K562 (cell line): ENCODE measurements around the gene ABCA1. TPM values are rescaled to one million over a fixed set of nuclear protein-coding genes. Genes with fewer than 3 reads are reported as not detected.

Experiments used
- ATAC-seq: fragments of 200-7000 bp; cut with Tn5 transposase; 3 replicates; pipeline ENCODE4 v1.9.1; 2020; ENCODE audit warnings: moderate library complexity
- BruUV-seq: library from RNA; stranded (reverse); fragments of 400-500 nt; replicated peaks from 2 replicates; lab custom pipeline; 2021; lab: Mats Ljungman, UMichigan
- CTCF ChIA-PET: fragments of 300-600 bp; formaldehyde crosslinking; extraction: SDS; loops from one replicate; lab custom pipeline; 2021; ENCODE audit warnings: low intra/inter-chr PET ratio; lab: Yijun Ruan, JAX
- POLR2A ChIA-PET: fragments of 300-600, 350-650 bp; sonication (Branson Sonifier 250); formaldehyde crosslinking; extraction: SDS; loops from one replicate; lab custom pipeline; 2021; ENCODE audit warnings: antibody characterized with exemption, inconsistent platforms; lab: Yijun Ruan, JAX
- DNase-seq, 4 experiments: peaks; one replicate each; pipeline versions ENCODE4 v3.0.0 to v3.0.0-alpha.2; 2011 to 2018; ENCODE audit warnings: low spot score in 3 of 4, mixed read lengths in 3 of 4; ENCODE audit errors: extremely low read depth in 1 of 4
- FAIRE-seq: peaks from 2 replicates; lab custom pipeline; 2011; peaks lifted over from hg19 to GRCh38; lab: Jason Lieb, UNC
- H2AFZ ChIP-seq: 2 replicates; pipeline ENCODE4 v1.6.0; 2011; ENCODE audit warnings: low read depth, low read length, control low read depth, inconsistent platforms
- H3K27ac ChIP-seq: fragments of 200-600 bp; 3 replicates; pipeline ENCODE4 v1.8.0; 2011; ENCODE audit warnings: low read depth, mild to moderate bottlenecking, control low read depth, inconsistent platforms, low read length, moderate library complexity, mixed read lengths; ENCODE audit errors: extremely low read depth
- H3K27me3 ChIP-seq, 2 experiments: fragments of 300-600 bp in 1 of 2; 2 replicates in 1 of 2; 3 replicates in 1 of 2; pipeline versions ENCODE4 v1.6.0 to v1.8.0; 2011; ENCODE audit warnings: inconsistent platforms in 2 of 2, low read length in 2 of 2, mild to moderate bottlenecking in 1 of 2, mixed read lengths in 1 of 2, moderate library complexity in 1 of 2; ENCODE audit not compliant: control insufficient read depth in 2 of 2, insufficient read depth in 2 of 2
- H3K36me3 ChIP-seq: fragments of 300-600 bp; 3 replicates; pipeline ENCODE4 v1.8.0; 2011; ENCODE audit warnings: mild to moderate bottlenecking, low read length, inconsistent platforms; ENCODE audit not compliant: control insufficient read depth, insufficient read depth
- H3K4me1 ChIP-seq, 2 experiments: fragments of 200-600 bp in 1 of 2; replicated peaks in 1 of 2; 2 replicates in 1 of 2; 3 replicates in 1 of 2; pipeline versions ENCODE4 v1.5.1 to v1.8.0; 2011; ENCODE audit warnings: inconsistent platforms in 2 of 2, low read length in 2 of 2, mild to moderate bottlenecking in 1 of 2, mixed read lengths in 1 of 2, moderate library complexity in 1 of 2; ENCODE audit not compliant: control insufficient read depth in 2 of 2, insufficient read depth in 2 of 2
- H3K4me2 ChIP-seq: 2 replicates; pipeline ENCODE4 v1.6.1; 2011; ENCODE audit warnings: low read length, control low read depth, inconsistent platforms, mixed read lengths; ENCODE audit not compliant: insufficient read depth
- H3K4me3 ChIP-seq: fragments of 200-600 bp; sonication (generic), shearing (Covaris generic); 2 replicates; pipeline ENCODE4 v1.5.1; 2016; ENCODE audit warnings: control low read depth, inconsistent platforms
- H3K79me2 ChIP-seq: fragments of 200-600 bp; 3 replicates; pipeline ENCODE4 v1.8.0; 2011; ENCODE audit warnings: low read length, inconsistent platforms; ENCODE audit not compliant: control insufficient read depth, insufficient read depth
- H3K9ac ChIP-seq, 2 experiments: 2 replicates each; pipeline versions ENCODE4 v1.6.0 to v1.6.1; 2011; ENCODE audit warnings: low read depth in 2 of 2, low read length in 2 of 2, control low read depth in 1 of 2, inconsistent platforms in 1 of 2, mild to moderate bottlenecking in 1 of 2, mixed read lengths in 1 of 2; ENCODE audit not compliant: insufficient read depth in 1 of 2
- H3K9me1 ChIP-seq: one replicate; pipeline ENCODE4 v1.6.0; 2011; ENCODE audit warnings: inconsistent platforms, mild to moderate bottlenecking, low read length, moderate library complexity; ENCODE audit not compliant: control insufficient read depth, insufficient read depth
- H3K9me3 ChIP-seq: replicated peaks from 2 replicates; pipeline ENCODE4 v1.5.1; 2011; ENCODE audit warnings: low read depth, low read length, inconsistent platforms; ENCODE audit not compliant: control insufficient read depth, insufficient read depth
- H4K20me1 ChIP-seq: replicated peaks from 2 replicates; pipeline ENCODE4 v1.6.1; 2011; ENCODE audit warnings: low read length, inconsistent platforms, mixed read lengths; ENCODE audit not compliant: control insufficient read depth, insufficient read depth
- ATF7 ChIP-seq: fragments of 450-650 bp; IDR thresholded peaks from 2 replicates; pipeline ENCODE4 v1.7.1; 2014; ENCODE audit warnings: mild to moderate bottlenecking, moderate library complexity
- CBX8 ChIP-seq: fragments of 200-600 bp; sonication (generic); IDR thresholded peaks from 2 replicates; pipeline ENCODE4 v1.6.1; 2012; ENCODE audit warnings: borderline replicate concordance, mixed run types, low read depth, mild to moderate bottlenecking, moderate library complexity, mixed read lengths, low read length, control low read depth, inconsistent platforms; ENCODE audit not compliant: poor library complexity, severe bottlenecking; ENCODE audit errors: extremely low read depth
- CEBPG ChIP-seq, 3 experiments: fragments of 200-800 bp in 1 of 3; sonication (Bioruptor generic) in 1 of 3; sonication (generic) in 1 of 3; formaldehyde crosslinking in 1 of 3; IDR thresholded peaks in 2 of 3; conservative IDR thresholded peaks in 1 of 3; 2 replicates each; pipeline versions ENCODE4 v1.6.1 to v1.8.0; 2016 to 2022; ENCODE audit warnings: missing compliant biosample characterization in 2 of 3, missing genetic modification characterization in 2 of 3, mild to moderate bottlenecking in 1 of 3, missing genetic modification reagents in 1 of 3
- CTBP1 ChIP-seq: fragments of 450-650 bp; IDR thresholded peaks from 2 replicates; pipeline ENCODE4 v1.6.1; 2016; ENCODE audit warnings: borderline replicate concordance
- DPF2 ChIP-seq: fragments of 450-650 bp; IDR thresholded peaks from 2 replicates; pipeline ENCODE4 v1.6.1; 2016
- MEF2A ChIP-seq: IDR thresholded peaks from 2 replicates; pipeline ENCODE4 v1.6.1; 2011; ENCODE audit warnings: low read depth, mild to moderate bottlenecking, low read length, moderate library complexity; ENCODE audit not compliant: control insufficient read depth
- NRF1 ChIP-seq, 2 experiments: fragments of 450-650 bp; IDR thresholded peaks in 1 of 2; conservative IDR thresholded peaks in 1 of 2; 2 replicates each; pipeline ENCODE4 v1.6.1; 2014; ENCODE audit warnings: mild to moderate bottlenecking in 2 of 2
- RBM17 ChIP-seq: fragments of 200-400 bp; formaldehyde crosslinking; IDR thresholded peaks from 2 replicates; pipeline ENCODE4 v1.6.1; 2017; ENCODE audit warnings: low read depth, mild to moderate bottlenecking, low read length, borderline replicate concordance
- SPI1 ChIP-seq: IDR thresholded peaks from 2 replicates; pipeline ENCODE4 v1.6.1; 2011; ENCODE audit warnings: low read depth, low read length, control low read depth, borderline replicate concordance
- ZNF175 ChIP-seq: fragments of 200-800 bp; sonication (Bioruptor generic); IDR thresholded peaks from 2 replicates; pipeline ENCODE4 v1.6.1; 2016; ENCODE audit warnings: low read depth, mild to moderate bottlenecking, missing genetic modification characterization, missing compliant biosample characterization
- ZNF197 ChIP-seq: fragments of 200-800 bp; sonication (Bioruptor generic); IDR thresholded peaks from 2 replicates; pipeline ENCODE4 v1.6.1; 2016; ENCODE audit warnings: low read depth, missing genetic modification characterization, missing compliant biosample characterization
- ZNF384 ChIP-seq: IDR thresholded peaks from 2 replicates; pipeline ENCODE4 v1.6.1; 2012; ENCODE audit warnings: low read depth, low read length, improper control_type of control experiment
- ZNF431 ChIP-seq: sonication (generic); formaldehyde crosslinking; IDR thresholded peaks from 2 replicates; pipeline ENCODE4 v1.8.0; 2022; ENCODE audit warnings: mild to moderate bottlenecking, missing genetic modification reagents
- ZNF445 ChIP-seq: fragments of 250-450 bp; sonication (Bioruptor Pico); IDR thresholded peaks from 2 replicates; pipeline ENCODE4 v1.4.0; 2020; ENCODE audit warnings: low read depth, mild to moderate bottlenecking, moderate library complexity
- ZNF766 ChIP-seq: fragments of 200-800 bp; sonication (Bioruptor generic); conservative IDR thresholded peaks from 2 replicates; pipeline ENCODE4 v1.6.1; 2016; ENCODE audit warnings: missing genetic modification characterization, missing compliant biosample characterization
- WGBS: fragments of 100-300 bp; shearing (Covaris generic); methylation state at CpG from one replicate; pipeline ENCODE4 v1.1.6; 2016; ENCODE audit warnings: low coverage, mixed read lengths; ENCODE audit not compliant: insufficient coverage; ENCODE audit errors: missing lambda C conversion rate; 5-methylcytosine and 5-hydroxymethylcytosine counted together
- in situ Hi-C: fragments of 300-500 bp; cut with MboI; formaldehyde crosslinking; loops from 4 replicates; pipeline ENCODE4 v1.15.0; 2018; ENCODE audit warnings: inconsistent platforms, mixed read lengths
- intact Hi-C: fragments of 100-400 bp; cut with micrococcal nuclease; formaldehyde crosslinking; loops from 2 replicates; pipeline ENCODE4 v1.14.2; 2022
- polyA plus RNA-seq, 8 experiments: library from polyadenylated mRNA; depleted of rRNA in 4 of 8; stranded (reverse) in 5 of 8; unstranded in 3 of 8; fragments of >200 nt; fragmentation: Nextera tagmentation in 2 of 8; fragmentation: Illumina TruSeq in 1 of 8; extraction: Ambion mirVana in 2 of 8; extraction: Trizol in 1 of 8; gene quantifications; 2 replicates each; pipeline versions ENCODE4 v1.2.1 to v1.2.3, GENCODE V29; 2011 to 2014; ENCODE audit warnings: inconsistent platforms in 1 of 8, missing spikeins in 1 of 8
- total RNA-seq, 7 experiments: library from RNA; depleted of rRNA in 6 of 7; stranded (reverse); fragments of >200 nt in 6 of 7; fragmentation: Illumina TruSeq in 2 of 7; extraction: Trizol in 2 of 7; gene quantifications; 2 replicates each; pipeline versions ENCODE4 v1.2.1 to v1.2.3, GENCODE V29; 2011 to 2021; ENCODE audit warnings: low replicate concordance in 1 of 7

Gene ABCA1
- total and polyA plus RNA-seq, 9 of the 15 experiments (the other 6 are each of a cell fraction or from before 2014, with no cell fraction given) = under 0.01 to 0.18 (median 0.02) TPM; not detected in 5

GRCh38 chr9:104775976-104776375, 152.0 kb downstream of the ABCA1 start:
- no TSS peak for BruUV-seq
- POLR2A ChIA-PET = interaction anchor here (0.8 to 1.0 kb wide), 3 partner anchors 12 to 28 kb away, joined by 3 to 4 read pairs (median 4); partner anchors contain the start of gene NIPSNAP3B
- FAIRE-seq = no peak

GRCh38 chr9:104775574-104775936, 152.4 kb downstream of the ABCA1 start:
- H3K4me2 ChIP-seq = peak overlapping the region; percentile 64; the same call in 1 of the 2 replicates
- ATAC-seq = peak; percentile 25
- BruUV-seq = no TSS peak
- no peak overlapping the region for H3K4me3 ChIP-seq
- H3K4me1 ChIP-seq = peaks cover 9 to 22% of the 10 kb centered on the region in 2 experiments
- H2AFZ ChIP-seq = peak overlapping the region; percentile 80; the same call in 1 of the 2 replicates
- H3K9me3 ChIP-seq = no peaks in the 10 kb centered on the region
- no peak overlapping the region; a peak in 1 of 4 replicates for H3K9ac ChIP-seq
- no peaks in the 10 kb centered on the region; the same call in 2 of the 3 replicates for H3K36me3 ChIP-seq
- intact Hi-C loops = loop anchor here (2.0 kb wide), 1 partner anchor 29 kb away; the partner anchor contains the start of gene NIPSNAP3A
- in situ Hi-C loops = no loop called here
- no peaks in the 10 kb centered on the region for H3K27me3 ChIP-seq
- H3K27ac ChIP-seq = peak overlapping the region; percentile 79
- ChIA-PET CTCF (no interaction called here), POLR2A (interaction anchor here (0.8 to 1.0 kb wide), 3 partner anchors 12 to 27 kb away, joined by 3 to 4 read pairs (median 4); partner anchors contain the start of gene NIPSNAP3B)
- FAIRE-seq = no peak
- H3K9me1 ChIP-seq = no peaks in the 10 kb centered on the region
- no peak for DNase-seq
- H3K79me2 ChIP-seq = no peaks in the 10 kb centered on the region
- no peaks in the 10 kb centered on the region for H4K20me1 ChIP-seq
- TF ChIP-seq NRF1 (conservative IDR thresholded peaks at IDR 0.05 in 1 of 2, IDR thresholded peaks at IDR 0.05 in 1 of 2) = no peak
- 0 out of 2 replicates have a peak, but pooled peaks have one; percentile 7 for TF ChIP-seq ATF7
- TF ChIP-seq ZNF175 (CRISPR knock-in tag) = 0 out of 2 replicates have a peak, but pooled peaks have one; percentile 10
- no peak for TF ChIP-seq ZNF384
- TF ChIP-seq ZNF766 (CRISPR knock-in tag) = 0 out of 2 replicates have a peak, but pooled peaks have one; percentile 14
- TF ChIP-seq ZNF431 (CRISPR knock-in tag) = peak; percentile 38; the same call in 1 of the 2 replicates
- peak; percentile 13; the same call in 1 of the 2 replicates for TF ChIP-seq ZNF197 (CRISPR knock-in tag)
- peak; percentile 10; the same call in 1 of the 2 replicates for TF ChIP-seq DPF2
- 0 out of 2 replicates have a peak, but pooled peaks have one; percentile 4 for TF ChIP-seq CTBP1
- TF ChIP-seq MEF2A = no peak
- TF ChIP-seq CBX8 = no peak
- TF ChIP-seq SPI1 = 0 out of 2 replicates have a peak, but pooled peaks have one; percentile 11
- no peak for TF ChIP-seq RBM17

More at GRCh38 chr9:104775976-104776375, 152.0 kb downstream of the ABCA1 start:
- WGBS = 79% methylated on average over 2 of the region's 2 CpGs
- ATAC-seq (no peak), DNase-seq (no peak)
- no peak overlapping the region for H3K9ac ChIP-seq
- TF ChIP-seq CEBPG (CRISPR knock-in tag; IDR thresholded peaks at IDR 0.05) = 0 out of 2 replicates have a peak, but pooled peaks have one; percentile 2
- no peak for TF ChIP-seq CEBPG (tag; conservative IDR thresholded peaks at IDR 0.05 in 1 of 2, IDR thresholded peaks at IDR 0.05 in 1 of 2)
- no peak for TF ChIP-seq ZNF445 (CRISPR knock-in tag)
- H4K20me1 ChIP-seq = no peaks in the 10 kb centered on the region
- intact Hi-C loops = loop anchor here (2.0 kb wide), 1 partner anchor 29 kb away; the partner anchor contains the start of gene NIPSNAP3A
- no peak overlapping the region; the same call in 1 of the 2 replicates for H3K4me2 ChIP-seq
- H3K4me1 ChIP-seq = peaks cover 9 to 22% of the 10 kb centered on the region in 2 experiments
- no peak overlapping the region for H2AFZ ChIP-seq
- H3K4me3 ChIP-seq = no peak overlapping the region
- peak overlapping the region; percentile 79; the same call in 2 of the 3 replicates for H3K27ac ChIP-seq
- no peaks in the 10 kb centered on the region for H3K79me2 ChIP-seq
- no peaks in the 10 kb centered on the region for H3K27me3 ChIP-seq
- CTCF ChIA-PET = no interaction called here
- H3K9me3 ChIP-seq = no peaks in the 10 kb centered on the region
- no peaks in the 10 kb centered on the region for H3K9me1 ChIP-seq
- in situ Hi-C loops = no loop called here
- H3K36me3 ChIP-seq = no peaks in the 10 kb centered on the region; the same call in 2 of the 3 replicates
